HepG2 (cell line): ENCODE results near the gene CCDC87. TPM values are rescaled to one million over a fixed set of nuclear protein-coding genes. Genes with fewer than 3 reads are reported as not detected.
A peak's percentile ranks its signal among the peaks of the same experiment; 100 is the strongest.

Experiments
- CEBPG ChIP-seq: IDR thresholded peaks from 2 replicates; pipeline ENCODE4 v1.6.1; 2016
- HMG20A ChIP-seq: IDR thresholded peaks from 2 replicates; pipeline ENCODE4 v1.6.1; 2016; ENCODE audit warnings: borderline replicate concordance
- HOXA3 ChIP-seq: sonication (generic); formaldehyde crosslinking; IDR thresholded peaks from 2 replicates; pipeline ENCODE4 v1.5.0; 2020; ENCODE audit warnings: missing genetic modification reagents
- HOXA7 ChIP-seq: sonication (generic); formaldehyde crosslinking; IDR thresholded peaks from 2 replicates; pipeline ENCODE4 v1.8.1; 2022; ENCODE audit warnings: mild to moderate bottlenecking, missing genetic modification reagents, moderate library complexity
- MED1 ChIP-seq: sonication (generic); formaldehyde crosslinking; IDR thresholded peaks from 2 replicates; pipeline ENCODE4 v1.4.0; 2020; ENCODE audit warnings: missing genetic modification reagents
- SOX5 ChIP-seq: IDR thresholded peaks from 2 replicates; pipeline ENCODE4 v1.6.1; 2016; ENCODE audit warnings: borderline replicate concordance
- TBX2 ChIP-seq: sonication (generic); formaldehyde crosslinking; IDR thresholded peaks from 2 replicates; pipeline ENCODE4 v1.5.0; 2020; ENCODE audit warnings: missing genetic modification reagents, mild to moderate bottlenecking, borderline replicate concordance
- ZBTB7B ChIP-seq: sonication (generic); formaldehyde crosslinking; IDR thresholded peaks from 2 replicates; pipeline ENCODE4 v1.4.0; 2020; ENCODE audit warnings: missing genetic modification reagents
- ZNF430 ChIP-seq: sonication (generic); formaldehyde crosslinking; IDR thresholded peaks from 2 replicates; pipeline ENCODE4 v1.9.0; 2021; ENCODE audit warnings: mild to moderate bottlenecking, missing genetic modification reagents
- ZNF558 ChIP-seq: sonication (generic); formaldehyde crosslinking; IDR thresholded peaks from 2 replicates; pipeline ENCODE4 v1.9.0; 2022; ENCODE audit warnings: mild to moderate bottlenecking, missing genetic modification reagents, borderline replicate concordance
- polyA plus RNA-seq, 8 experiments: library from polyadenylated mRNA; depleted of rRNA in 3 of 8; stranded (reverse) in 7 of 8; unstranded in 1 of 8; fragments of >200 nt; fragmentation: Illumina TruSeq in 4 of 8; extraction: Trizol in 4 of 8; gene quantifications; 2 replicates each; pipeline versions ENCODE4 v1.2.1 to v1.2.3, GENCODE V29; 2011 to 2016; ENCODE audit warnings: low read depth in 4 of 8, missing spikeins in 1 of 8, mixed read lengths in 1 of 8; ENCODE audit not compliant: insufficient read depth in 1 of 8
- total RNA-seq, 5 experiments: library from RNA; depleted of rRNA; stranded (reverse); fragments of >200 nt; fragmentation: Illumina TruSeq; extraction: Trizol; gene quantifications; 2 replicates each; pipeline ENCODE4 v1.2.3, GENCODE V29; 2016; ENCODE audit warnings: low read depth in 1 of 5
- TF ChIP-seq, protein P1 (sequence below): sonication (generic); formaldehyde crosslinking; IDR thresholded peaks from 2 replicates; pipeline ENCODE4 v1.4.0; 2020; ENCODE audit warnings: mild to moderate bottlenecking, missing genetic modification reagents
- TF ChIP-seq, protein P2 (sequence below): sonication (generic); formaldehyde crosslinking; IDR thresholded peaks from 2 replicates; pipeline ENCODE4 v1.4.0; 2020; ENCODE audit warnings: missing genetic modification reagents
- TF ChIP-seq, protein P3 (sequence below): IDR thresholded peaks from 2 replicates; pipeline ENCODE4 v1.6.1; 2016; ENCODE audit warnings: low read depth
- TF ChIP-seq, protein P4 (sequence below): sonication (generic); formaldehyde crosslinking; conservative IDR thresholded peaks from 2 replicates; pipeline ENCODE4 v1.4.0; 2020; ENCODE audit warnings: mild to moderate bottlenecking, missing genetic modification reagents, moderate library complexity

CCDC87 gene
- total and polyA plus RNA-seq, 2 of the 13 experiments (the other 11 are each of a cell fraction or from before 2014, with no cell fraction given): 0.05 to 0.42 TPM

DNA sequence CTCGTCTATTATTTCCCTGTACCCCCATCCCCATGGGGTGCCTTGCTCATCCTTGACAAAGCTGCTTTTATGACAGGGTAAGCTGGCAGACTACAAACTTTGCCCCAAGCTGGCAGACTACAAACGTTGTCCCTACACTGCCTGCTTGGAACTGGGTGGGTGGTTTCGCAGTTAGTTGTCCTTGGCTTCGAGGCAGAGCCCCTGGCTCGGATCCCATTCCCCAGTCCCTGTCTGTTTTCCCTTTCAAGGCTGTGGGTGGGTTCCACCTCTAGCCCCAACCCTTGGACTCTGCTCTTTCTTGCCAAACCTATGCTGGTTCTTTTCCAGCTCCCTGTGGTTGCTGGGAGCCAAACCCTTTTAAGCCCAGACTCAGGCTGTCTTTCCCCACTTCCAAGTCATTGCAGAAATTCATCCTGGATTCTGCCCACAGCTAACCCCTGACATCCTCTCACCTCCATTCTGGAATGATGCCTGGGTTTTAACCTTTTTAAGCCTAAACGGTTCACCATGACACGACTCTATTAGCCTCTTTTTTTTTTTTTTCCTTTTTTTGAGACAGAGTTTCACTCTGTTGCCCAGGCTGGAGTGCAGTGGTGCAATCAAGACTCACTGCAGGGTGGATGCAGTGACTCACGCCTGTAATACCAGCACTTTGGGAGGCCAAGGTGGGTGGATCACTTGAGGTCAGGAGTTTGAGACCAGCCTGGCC lies 14.4 kb upstream of the CCDC87 start (continued):
- TF ChIP-seq, protein P1, sequence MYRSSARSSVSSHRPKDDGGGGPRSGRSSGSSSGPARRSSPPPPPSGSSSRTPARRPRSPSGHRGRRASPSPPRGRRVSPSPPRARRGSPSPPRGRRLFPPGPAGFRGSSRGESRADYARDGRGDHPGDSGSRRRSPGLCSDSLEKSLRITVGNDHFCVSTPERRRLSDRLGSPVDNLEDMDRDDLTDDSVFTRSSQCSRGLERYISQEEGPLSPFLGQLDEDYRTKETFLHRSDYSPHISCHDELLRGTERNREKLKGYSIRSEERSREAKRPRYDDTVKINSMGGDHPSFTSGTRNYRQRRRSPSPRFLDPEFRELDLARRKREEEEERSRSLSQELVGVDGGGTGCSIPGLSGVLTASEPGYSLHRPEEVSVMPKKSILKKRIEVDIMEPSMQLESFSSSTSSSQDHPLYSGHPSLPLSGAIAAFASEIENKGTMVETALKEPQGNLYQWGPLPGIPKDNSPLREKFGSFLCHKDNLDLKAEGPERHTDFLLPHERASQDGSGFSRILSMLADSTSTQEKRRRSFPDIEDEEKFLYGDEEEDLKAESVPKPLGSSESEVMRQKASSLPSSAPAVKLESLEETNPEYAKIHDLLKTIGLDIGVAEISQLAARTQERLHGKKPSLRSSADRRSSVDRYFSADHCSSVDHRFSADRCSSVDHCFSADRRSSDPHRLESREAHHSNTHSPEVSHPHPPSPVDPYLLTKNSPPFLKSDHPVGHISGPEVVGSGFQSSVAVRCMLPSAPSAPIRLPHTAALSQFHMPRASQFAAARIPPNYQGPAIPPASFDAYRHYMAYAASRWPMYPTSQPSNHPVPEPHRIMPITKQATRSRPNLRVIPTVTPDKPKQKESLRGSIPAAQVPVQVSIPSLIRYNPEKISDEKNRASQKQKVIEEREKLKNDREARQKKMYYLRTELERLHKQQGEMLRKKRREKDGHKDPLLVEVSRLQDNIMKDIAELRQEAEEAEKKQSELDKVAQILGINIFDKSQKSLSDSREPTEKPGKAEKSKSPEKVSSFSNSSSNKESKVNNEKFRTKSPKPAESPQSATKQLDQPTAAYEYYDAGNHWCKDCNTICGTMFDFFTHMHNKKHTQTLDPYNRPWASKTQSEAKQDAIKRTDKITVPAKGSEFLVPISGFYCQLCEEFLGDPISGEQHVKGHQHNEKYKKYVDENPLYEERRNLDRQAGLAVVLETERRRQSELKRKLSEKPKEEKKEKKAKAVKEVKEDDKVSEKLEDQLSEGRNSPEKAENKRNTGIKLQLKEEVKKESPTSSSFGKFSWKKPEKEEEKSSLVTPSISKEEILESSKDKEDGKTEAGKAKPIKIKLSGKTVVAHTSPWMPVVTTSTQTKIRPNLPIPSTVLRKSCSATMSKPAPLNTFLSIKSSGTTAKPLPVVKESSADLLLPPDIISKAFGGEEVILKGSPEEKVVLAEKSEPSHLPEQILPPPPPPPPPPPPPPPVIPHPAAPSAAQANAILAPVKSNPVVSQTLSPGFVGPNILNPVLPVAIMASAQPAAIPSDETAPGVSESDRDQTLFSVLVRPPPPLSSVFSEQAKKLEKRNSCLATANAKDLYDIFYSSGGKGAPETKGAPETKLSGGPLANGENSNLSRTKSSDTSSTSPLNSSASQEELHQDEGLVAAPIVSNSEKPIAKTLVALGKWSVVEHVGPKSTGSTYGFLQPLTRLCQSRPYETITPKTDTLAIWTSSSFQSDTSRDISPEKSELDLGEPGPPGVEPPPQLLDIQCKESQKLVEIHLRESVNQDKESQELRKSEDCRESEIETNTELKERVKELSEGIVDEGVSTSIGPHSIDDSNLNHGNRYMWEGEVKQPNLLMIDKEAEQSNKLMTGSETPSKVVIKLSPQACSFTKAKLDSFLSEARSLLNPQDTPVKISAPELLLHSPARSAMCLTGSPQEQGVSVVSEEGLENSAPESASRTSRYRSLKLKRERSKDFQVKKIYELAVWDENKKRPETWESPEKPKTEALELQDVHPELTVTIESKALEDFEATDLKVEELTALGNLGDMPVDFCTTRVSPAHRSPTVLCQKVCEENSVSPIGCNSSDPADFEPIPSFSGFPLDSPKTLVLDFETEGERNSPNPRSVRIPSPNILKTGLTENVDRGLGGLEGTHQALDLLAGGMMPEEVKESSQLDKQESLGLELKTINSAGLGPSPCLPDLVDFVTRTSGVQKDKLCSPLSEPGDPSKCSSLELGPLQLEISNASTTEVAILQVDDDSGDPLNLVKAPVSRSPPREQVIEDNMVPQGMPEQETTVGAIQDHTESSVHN (CRISPR knock-in tag): no peak
- TF ChIP-seq HOXA7 (no peak), SOX5 (CRISPR knock-in tag) (0 out of 2 replicates have a peak, but pooled peaks have one; percentile 30), MED1 (CRISPR knock-in tag) (peak; percentile 53), ZNF558 (CRISPR knock-in tag) (0 out of 2 replicates have a peak, but pooled peaks have one; percentile 41), CEBPG (peak; percentile 4), HOXA3 (CRISPR knock-in tag) (peak; percentile 29; the same call in 1 of the 2 replicates), TBX2 (CRISPR knock-in tag) (peak; percentile 46; the same call in 1 of the 2 replicates), ZBTB7B (CRISPR knock-in tag) (peak; percentile 76; the same call in 1 of the 2 replicates), HMG20A (0 out of 2 replicates have a peak, but pooled peaks have one; percentile 40), ZNF430 (CRISPR knock-in tag) (0 out of 2 replicates have a peak, but pooled peaks have one; percentile 59)
- TF ChIP-seq, protein P2, sequence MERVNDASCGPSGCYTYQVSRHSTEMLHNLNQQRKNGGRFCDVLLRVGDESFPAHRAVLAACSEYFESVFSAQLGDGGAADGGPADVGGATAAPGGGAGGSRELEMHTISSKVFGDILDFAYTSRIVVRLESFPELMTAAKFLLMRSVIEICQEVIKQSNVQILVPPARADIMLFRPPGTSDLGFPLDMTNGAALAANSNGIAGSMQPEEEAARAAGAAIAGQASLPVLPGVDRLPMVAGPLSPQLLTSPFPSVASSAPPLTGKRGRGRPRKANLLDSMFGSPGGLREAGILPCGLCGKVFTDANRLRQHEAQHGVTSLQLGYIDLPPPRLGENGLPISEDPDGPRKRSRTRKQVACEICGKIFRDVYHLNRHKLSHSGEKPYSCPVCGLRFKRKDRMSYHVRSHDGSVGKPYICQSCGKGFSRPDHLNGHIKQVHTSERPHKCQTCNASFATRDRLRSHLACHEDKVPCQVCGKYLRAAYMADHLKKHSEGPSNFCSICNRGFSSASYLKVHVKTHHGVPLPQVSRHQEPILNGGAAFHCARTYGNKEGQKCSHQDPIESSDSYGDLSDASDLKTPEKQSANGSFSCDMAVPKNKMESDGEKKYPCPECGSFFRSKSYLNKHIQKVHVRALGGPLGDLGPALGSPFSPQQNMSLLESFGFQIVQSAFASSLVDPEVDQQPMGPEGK: peak; percentile 80
- TF ChIP-seq, protein P3, sequence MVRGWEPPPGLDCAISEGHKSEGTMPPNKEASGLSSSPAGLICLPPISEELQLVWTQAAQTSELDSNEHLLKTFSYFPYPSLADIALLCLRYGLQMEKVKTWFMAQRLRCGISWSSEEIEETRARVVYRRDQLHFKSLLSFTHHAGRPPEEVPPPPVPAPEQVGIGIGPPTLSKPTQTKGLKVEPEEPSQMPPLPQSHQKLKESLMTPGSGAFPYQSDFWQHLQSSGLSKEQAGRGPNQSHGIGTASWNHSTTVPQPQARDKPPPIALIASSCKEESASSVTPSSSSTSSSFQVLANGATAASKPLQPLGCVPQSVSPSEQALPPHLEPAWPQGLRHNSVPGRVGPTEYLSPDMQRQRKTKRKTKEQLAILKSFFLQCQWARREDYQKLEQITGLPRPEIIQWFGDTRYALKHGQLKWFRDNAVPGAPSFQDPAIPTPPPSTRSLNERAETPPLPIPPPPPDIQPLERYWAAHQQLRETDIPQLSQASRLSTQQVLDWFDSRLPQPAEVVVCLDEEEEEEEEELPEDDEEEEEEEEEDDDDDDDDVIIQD (CRISPR knock-in tag): no peak
- TF ChIP-seq, protein P4, sequence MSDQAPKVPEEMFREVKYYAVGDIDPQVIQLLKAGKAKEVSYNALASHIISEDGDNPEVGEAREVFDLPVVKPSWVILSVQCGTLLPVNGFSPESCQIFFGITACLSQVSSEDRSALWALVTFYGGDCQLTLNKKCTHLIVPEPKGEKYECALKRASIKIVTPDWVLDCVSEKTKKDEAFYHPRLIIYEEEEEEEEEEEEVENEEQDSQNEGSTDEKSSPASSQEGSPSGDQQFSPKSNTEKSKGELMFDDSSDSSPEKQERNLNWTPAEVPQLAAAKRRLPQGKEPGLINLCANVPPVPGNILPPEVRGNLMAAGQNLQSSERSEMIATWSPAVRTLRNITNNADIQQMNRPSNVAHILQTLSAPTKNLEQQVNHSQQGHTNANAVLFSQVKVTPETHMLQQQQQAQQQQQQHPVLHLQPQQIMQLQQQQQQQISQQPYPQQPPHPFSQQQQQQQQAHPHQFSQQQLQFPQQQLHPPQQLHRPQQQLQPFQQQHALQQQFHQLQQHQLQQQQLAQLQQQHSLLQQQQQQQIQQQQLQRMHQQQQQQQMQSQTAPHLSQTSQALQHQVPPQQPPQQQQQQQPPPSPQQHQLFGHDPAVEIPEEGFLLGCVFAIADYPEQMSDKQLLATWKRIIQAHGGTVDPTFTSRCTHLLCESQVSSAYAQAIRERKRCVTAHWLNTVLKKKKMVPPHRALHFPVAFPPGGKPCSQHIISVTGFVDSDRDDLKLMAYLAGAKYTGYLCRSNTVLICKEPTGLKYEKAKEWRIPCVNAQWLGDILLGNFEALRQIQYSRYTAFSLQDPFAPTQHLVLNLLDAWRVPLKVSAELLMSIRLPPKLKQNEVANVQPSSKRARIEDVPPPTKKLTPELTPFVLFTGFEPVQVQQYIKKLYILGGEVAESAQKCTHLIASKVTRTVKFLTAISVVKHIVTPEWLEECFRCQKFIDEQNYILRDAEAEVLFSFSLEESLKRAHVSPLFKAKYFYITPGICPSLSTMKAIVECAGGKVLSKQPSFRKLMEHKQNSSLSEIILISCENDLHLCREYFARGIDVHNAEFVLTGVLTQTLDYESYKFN (CRISPR knock-in tag): peak; percentile 83
